ENCODE results near the gene PGK1. TPM values are rescaled to one million over a fixed set of nuclear protein-coding genes. Genes with fewer than 3 reads are reported as not detected.
"Not testable (repeated sequence)": the region's sequence is repeated elsewhere in the genome, so short reads cannot be mapped to it uniquely, and the experiment has no call there.

The PGK1 gene
- total and polyA plus RNA-seq, 9 of the 15 experiments (the other 6 are each of a cell fraction or from before 2014, with no cell fraction given), result 199 to 1,378 (median 378) TPM

GRCh38 chrX:78163175-78163574 is 59.1 kb downstream of the PGK1 start:
- H3K4me2 ChIP-seq (ENCODE audit: insufficient read depth, low read length); H3K79me2 ChIP-seq (ENCODE audit: control insufficient read depth, insufficient read depth, low read length); H3K4me3 ChIP-seq; H2AFZ ChIP-seq (ENCODE audit: low read depth, low read length); H3K9me3 ChIP-seq (replicated peaks; ENCODE audit: control insufficient read depth, insufficient read depth, low read depth, low read length); in situ Hi-C loops (cut with MboI); intact Hi-C loops (cut with micrococcal nuclease); H3K4me1 ChIP-seq (replicated peaks in 1 of 2; ENCODE audit: control insufficient read depth in 2 of 2, insufficient read depth in 2 of 2, low read length in 2 of 2); H3K27ac ChIP-seq (ENCODE audit: extremely low read depth, low read depth, low read length); CTCF ChIA-PET (ENCODE audit: low intra/inter-chr PET ratio); BruUV-seq (replicated peaks); FAIRE-seq; H3K36me3 ChIP-seq (ENCODE audit: control insufficient read depth, insufficient read depth, low read length); H3K9ac ChIP-seq (ENCODE audit: insufficient read depth in 1 of 2, low read depth in 2 of 2, low read length in 2 of 2); H3K27me3 ChIP-seq (ENCODE audit: control insufficient read depth in 2 of 2, insufficient read depth in 2 of 2, low read length in 2 of 2); H3K9me1 ChIP-seq (ENCODE audit: control insufficient read depth, insufficient read depth, low read length); H4K20me1 ChIP-seq (replicated peaks; ENCODE audit: control insufficient read depth, insufficient read depth, low read length); ATAC-seq; TF ChIP-seq TEAD4 (CRISPR knock-in tag; IDR thresholded peaks at IDR 0.05; ENCODE audit: borderline replicate concordance): not testable (repeated sequence)
- DNase-seq (ENCODE audit: extremely low read depth in 1 of 4, low spot score in 3 of 4), result peak in 1 of 4 experiments; percentile 24
- TF ChIP-seq NCOR1 (IDR thresholded peaks at IDR 0.05) (peak; percentile 29; the same call in 1 of the 2 replicates), TAL1 (IDR thresholded peaks at IDR 0.05) (peak; percentile 47), ARID1B (IDR thresholded peaks at IDR 0.05) (peak; percentile 81), CTBP1 (IDR thresholded peaks at IDR 0.05; ENCODE audit: borderline replicate concordance) (peak; percentile 54; the same call in 1 of the 2 replicates), SMARCE1 (IDR thresholded peaks at IDR 0.05) (peak; percentile 45; the same call in 1 of the 2 replicates), SOX6 (IDR thresholded peaks at IDR 0.05) (peak; percentile 40; the same call in 1 of the 2 replicates), TCF3 (CRISPR knock-in tag; IDR thresholded peaks at IDR 0.05) (peak; percentile 64), ZEB2 (IDR thresholded peaks at IDR 0.05) (peak; percentile 44; the same call in 1 of the 2 replicates), DPF2 (IDR thresholded peaks at IDR 0.05) (peak; percentile 26; the same call in 1 of the 2 replicates), RCOR1 (IDR thresholded peaks at IDR 0.05; ENCODE audit: borderline replicate concordance in 1 of 2, low read depth in 2 of 2, low read length in 2 of 2) (0 out of 4 replicates have a peak, but pooled peaks of 1 of the 2 experiments have one; percentile 29), SMARCA4 (IDR thresholded peaks at IDR 0.05) (peak; percentile 56; the same call in 1 of the 2 replicates), SPI1 (IDR thresholded peaks at IDR 0.05; ENCODE audit: borderline replicate concordance, low read depth, low read length) (peak; percentile 45; the same call in 1 of the 2 replicates), TRIM24 (IDR thresholded peaks at IDR 0.05) (peak in 1 of 2 experiments; percentile 30; a peak in 1 of 4 replicates), CBFA2T2 (conservative IDR thresholded peaks at IDR 0.05) (peak; percentile 33), EP300 (IDR thresholded peaks at IDR 0.05; ENCODE audit: low read length) (peak; percentile 56; the same call in 1 of the 2 replicates), CBFA2T3 (IDR thresholded peaks at IDR 0.05) (peak; percentile 67), TEAD4 (IDR thresholded peaks at IDR 0.05; ENCODE audit: low read length) (peak; percentile 33; the same call in 1 of the 2 replicates)
- whole genome bisulfite sequencing (ENCODE audit: insufficient coverage, low coverage, missing lambda C conversion rate), result 0% methylated on average over 4 of the region's 4 CpGs
- POLR2A ChIA-PET, result interaction anchor here (0.6 kb wide), 3 partner anchors 10 to 1321 kb away, joined by 3 read pairs; no protein-coding TSS in a partner anchor

Data from K562 (cell line).